NCI-H446 (cell line): ENCODE measurements around the gene PIPOX.
"Not testable (repeated sequence)": the region's sequence is repeated elsewhere in the genome, so short reads cannot be mapped to it uniquely, and the experiment has no call there.

Experiments
- DNase-seq, 2 experiments: peaks; one replicate each; lab custom pipeline; 2025; lab: John Stamatoyannopoulos, UW

Gene PIPOX

DNA sequence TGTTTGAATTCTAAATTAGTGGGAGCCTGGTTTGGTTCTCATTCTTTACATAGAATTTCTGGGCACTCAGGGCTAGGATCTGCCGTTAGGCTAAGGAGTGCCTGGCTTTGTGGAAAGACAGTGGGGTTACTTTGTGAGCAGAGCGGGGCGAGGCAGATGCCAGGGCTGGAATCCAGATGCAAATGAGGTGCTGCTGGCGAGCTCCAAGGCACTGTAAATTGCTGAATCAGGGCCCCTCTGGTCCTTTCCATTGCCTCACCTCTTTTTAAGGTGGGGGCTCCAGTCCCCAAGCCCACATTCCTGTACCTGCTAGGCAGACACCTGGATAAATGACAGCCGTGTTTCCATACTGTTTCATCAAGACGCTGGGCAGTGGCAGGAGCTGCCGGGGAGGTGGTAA is 33.8 kb downstream of the PIPOX start:
- no peak for DNase-seq

DNA sequence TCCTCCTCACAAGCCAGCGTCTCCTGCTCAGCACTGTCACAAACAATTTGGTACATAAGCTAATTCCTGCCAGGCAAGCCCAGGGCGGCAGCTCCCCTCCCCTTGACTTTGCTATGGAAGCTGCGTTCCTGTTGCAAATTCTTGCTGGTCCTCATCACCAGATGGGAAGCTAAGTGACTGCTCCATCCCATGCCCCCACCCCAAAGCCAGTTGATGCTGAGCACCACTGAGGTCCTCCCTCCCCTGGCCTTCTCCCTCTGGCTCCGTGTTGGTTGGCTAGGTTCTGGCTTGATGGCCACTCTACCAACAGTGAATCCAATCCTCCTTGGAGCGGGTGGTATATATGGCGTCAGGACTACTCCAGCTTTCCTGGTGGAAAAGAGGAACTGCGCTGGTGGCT is 34.4 kb downstream of the PIPOX start:
- no peak for DNase-seq

DNA sequence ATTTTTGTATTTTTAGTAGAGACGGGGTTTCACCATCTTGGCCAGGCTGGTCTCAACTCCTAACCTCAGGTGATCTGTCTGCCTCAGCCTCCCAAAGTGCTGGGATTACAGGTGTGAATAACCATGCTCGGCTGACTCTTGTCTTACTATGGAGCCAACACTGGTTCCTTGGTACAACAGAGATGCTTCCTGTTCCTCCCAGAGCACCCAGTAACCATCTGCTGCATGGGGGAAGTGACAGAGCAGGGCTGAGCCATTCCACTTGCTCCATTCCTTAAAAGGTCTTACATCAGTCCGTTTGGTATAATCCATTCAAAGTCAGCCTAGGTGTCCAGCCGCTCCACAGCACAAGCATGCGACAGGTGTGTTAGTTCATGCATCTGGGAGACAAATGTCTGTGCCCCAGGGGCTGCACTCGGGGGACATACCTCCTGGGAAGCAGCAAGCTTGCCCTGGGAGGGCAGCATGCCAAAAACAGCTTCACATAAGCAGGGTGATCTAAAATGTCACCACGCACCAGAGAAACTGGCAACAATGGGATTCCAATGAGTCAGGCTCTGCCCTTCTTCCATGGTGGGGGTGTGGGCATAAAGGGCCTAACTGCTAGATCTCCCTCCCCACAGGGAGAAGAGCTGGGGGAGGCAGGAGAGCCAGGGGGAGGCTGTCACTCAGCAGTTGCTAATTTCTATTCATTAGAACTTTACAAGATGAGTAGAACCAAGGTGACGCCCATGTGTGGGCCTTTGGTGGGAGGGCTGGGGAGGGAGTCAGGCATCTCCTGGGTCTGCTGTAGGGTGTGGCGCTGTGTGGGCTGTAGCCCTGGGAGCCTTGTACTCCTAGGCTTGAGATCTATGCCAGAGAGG is 35.5 kb downstream of the PIPOX start:
- no peak for DNase-seq

DNA sequence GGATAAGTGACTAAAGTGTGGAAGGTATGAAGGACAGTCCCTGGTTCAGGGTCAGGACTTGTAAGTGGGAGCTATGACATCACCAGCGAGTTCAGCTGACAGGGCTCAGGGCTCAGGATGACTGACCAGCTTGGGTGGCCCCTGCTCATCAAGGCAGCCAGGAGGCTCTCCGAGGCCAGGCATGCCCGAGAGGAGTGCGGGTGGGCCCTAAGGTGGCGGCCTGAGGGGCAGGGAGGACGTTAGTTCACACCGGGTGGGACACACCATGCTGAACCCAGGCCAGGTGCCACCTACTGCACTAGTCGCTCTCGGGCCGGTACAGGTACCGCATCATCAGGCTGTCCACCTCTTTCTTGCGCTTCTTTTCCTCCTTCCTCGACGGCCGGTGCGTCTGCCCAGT is 36.5 kb downstream of the PIPOX start:
- DNase-seq: no peak

DNA sequence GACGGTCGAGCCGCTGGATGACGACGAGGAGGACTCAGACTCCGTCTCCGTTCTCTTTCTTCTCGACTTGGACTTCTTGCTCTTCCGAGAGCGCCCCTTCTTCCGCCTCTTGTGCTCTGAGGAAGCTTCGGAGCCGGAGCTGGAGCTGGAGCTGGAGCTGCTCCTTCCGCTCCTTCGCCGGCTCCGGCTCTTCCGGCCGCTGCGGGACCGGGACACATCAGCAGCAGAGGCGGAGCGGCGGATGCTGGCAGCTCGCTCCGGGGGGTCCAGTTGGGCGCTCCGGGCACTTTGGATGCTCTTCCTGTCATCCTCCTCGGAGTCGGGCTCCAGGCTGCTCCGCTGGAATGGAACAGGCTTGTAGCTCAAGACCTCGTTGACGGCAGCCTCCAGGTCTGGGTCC is 36.9 kb downstream of the PIPOX start:
- DNase-seq: no peak

DNA sequence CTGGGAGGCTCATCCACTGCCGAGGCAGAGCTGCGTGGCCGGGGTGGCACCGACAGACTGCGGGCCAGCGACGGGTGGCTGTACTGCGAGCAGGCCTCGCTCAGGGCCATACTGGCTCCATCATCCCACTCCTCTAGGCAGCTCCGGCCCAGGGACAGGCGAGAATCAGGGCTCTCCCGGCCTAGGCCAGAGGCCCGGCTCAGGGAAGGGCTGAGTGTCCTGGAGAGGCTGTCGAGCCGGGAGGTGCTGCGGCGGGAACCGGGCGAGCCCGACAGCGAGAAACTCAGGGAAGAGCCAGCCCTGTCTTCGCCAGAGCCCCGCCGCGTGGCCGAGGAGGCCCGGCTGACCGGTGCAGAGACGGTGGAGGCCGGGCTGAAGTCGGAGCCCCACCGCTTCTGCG is 37.4 kb downstream of the PIPOX start:
- no peak for DNase-seq

DNA sequence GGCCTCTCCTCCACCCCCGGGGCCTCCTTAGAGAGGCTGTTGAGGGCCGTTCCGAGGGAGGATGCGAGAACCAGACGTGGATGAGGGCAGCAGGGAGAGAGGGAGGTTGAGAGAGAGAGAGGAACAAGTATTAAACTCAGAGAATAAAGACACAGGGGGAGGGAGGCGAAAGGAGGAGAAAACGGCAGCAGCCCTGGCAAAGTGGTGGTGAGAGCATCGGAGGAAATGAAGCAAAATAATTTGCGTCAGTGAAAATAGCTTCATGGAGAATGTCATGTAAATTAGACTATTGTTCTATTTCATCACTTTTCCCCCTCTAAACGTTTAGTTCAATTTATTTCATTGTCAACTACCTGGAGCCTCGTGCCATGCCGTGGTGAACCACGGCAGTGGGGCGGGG is 38.0 kb downstream of the PIPOX start:
- no peak for DNase-seq

DNA sequence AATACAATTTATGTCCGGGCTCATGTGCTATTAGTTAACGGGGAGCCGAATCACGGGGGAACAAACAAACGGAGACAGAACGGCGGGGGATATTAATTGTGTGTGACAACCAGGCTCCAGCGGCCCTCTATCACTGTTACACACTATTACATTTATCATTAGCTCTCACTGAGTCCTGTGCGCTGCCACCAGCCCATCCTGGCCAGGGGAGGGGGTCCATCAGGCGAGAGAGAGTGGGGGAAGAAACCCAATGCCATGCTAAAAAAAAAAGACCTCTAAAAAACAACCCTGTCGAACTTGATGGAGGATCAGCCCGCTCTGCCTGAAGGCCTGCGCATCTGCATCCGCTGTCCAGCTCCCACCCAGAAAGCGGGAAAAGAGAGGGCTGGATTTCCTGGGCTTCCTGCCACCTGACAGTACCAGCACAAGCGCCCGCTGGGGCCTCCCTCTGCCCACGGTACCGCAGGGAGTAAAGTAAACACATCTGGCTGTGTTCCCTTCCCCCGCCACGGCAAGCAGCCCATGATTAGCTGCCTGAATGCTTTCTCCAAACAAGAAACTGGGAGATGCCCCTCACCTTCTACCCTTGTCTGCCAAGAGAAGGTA is 41.7 kb downstream of the PIPOX start:
- DNase-seq: peak in 1 of 2 experiments; percentile 43

DNA sequence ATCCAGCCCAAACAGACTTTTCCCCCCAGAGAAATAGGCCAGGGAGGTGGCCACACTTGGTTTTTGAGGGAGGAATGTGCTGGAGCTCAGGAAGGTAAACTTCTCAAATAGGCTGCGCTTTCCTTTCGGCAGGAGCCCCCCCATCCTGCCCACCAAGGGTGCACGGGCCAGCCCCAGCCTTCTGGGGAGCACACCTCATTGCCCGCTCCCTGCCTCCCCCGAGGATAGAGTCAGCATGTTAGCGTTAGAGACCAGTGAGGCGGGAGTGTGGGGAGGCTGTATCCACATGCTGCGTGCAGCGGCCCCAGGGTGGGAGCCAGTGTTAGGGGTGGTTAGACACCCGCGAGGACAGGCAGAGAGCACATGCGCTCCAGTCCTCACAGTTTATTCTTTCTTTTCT is 42.3 kb downstream of the PIPOX start:
- no peak for DNase-seq

DNA sequence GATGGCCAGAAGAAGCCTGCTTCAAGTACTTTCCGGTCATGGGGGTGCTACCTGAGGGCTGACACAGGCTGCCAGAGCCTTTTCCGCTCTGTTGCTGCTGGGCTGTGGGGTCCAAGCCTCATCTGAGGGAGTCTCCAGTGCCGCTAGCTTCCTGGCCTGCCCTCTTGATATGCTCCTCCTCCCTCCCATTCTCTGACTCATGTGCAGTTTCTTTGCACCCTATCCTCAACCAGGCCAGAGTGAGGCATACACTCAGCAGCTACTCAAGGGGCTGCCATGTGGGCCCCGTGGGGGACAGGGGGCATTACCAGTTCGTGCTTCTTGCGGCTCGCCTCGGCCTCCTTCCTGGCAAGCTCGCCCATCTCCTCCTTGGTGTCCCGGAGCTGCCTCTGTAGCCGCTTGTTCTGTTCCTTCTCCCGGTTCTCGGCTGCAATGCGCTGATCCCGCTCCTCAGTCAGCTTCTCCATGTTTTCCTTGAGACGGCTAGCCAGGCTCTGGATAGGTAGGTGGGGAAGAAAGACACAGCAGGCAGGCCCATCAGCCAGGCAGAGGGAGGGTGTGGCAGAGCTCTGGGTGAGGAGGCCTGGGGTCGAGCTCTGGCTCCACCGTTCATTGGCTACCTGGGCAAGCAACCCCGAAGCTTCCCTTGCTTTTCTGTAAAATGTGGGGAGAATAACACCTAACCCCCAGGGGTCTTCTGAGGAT is 43.8 kb downstream of the PIPOX start:
- no peak for DNase-seq

DNA sequence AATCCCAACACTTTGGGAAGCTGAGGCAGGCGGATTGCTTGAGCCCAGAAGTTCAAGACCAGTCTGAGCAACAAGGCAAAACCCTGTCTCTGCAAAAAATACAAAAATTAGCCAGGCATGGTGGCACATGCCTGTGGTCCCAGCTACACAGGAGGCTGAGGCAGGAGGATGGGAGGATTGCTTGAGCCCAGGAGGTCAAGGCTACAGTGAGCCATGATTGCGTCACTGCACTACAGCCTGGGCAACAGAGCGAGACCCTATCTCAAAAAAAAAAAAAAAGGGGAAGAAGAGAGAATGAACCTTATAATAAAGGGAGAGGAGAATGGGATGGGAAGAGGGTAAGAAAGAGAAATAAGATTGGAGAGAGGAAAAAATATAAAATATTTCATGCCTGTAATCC is 45.8 kb downstream of the PIPOX start:
- DNase-seq: not testable (repeated sequence)

DNA sequence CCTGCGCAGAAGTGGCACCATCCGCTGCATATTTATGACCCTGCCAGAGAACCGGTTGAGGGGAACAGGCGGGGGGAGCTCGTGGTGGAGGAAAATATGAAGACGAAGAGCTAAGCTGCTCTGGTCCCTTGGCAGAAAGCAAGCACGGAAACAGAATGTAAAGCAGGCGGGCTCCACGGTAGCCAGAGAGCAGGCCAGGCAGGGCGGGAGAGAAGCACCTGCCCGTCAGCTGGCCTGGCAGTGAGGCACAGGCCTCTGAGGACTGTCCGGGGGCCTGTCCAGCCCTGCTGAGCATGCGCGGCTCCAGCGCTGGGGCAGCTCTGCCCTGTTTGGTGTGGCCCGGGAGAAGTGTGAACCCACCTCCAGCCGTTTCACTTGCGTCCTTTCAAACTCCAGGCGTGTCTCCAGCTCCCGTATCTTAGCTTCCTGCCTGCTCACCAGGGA is 46.7 kb downstream of the PIPOX start:
- DNase-seq: peak in 1 of 2 experiments; percentile 23

DNA sequence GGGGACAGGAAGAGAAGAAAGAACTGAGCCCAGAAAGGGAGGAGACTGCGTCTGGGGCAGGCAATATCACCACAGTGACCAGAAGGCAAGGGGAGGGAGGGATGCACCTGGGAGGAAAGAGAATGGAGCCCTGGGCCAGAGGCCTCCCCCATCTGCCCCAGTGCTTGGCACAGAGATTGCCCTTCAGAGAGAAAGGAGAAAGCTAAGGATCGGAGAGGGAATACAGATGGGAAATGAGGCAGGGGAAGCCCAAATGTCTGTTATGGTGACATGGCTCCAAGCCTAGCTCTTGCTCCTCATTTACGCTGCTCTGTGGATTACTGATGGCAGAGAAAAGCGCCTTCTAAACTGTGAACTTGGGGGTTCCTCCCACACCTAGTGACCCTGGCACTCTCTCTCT is 47.2 kb downstream of the PIPOX start:
- peak in 1 of 2 experiments; percentile 14 for DNase-seq

DNA sequence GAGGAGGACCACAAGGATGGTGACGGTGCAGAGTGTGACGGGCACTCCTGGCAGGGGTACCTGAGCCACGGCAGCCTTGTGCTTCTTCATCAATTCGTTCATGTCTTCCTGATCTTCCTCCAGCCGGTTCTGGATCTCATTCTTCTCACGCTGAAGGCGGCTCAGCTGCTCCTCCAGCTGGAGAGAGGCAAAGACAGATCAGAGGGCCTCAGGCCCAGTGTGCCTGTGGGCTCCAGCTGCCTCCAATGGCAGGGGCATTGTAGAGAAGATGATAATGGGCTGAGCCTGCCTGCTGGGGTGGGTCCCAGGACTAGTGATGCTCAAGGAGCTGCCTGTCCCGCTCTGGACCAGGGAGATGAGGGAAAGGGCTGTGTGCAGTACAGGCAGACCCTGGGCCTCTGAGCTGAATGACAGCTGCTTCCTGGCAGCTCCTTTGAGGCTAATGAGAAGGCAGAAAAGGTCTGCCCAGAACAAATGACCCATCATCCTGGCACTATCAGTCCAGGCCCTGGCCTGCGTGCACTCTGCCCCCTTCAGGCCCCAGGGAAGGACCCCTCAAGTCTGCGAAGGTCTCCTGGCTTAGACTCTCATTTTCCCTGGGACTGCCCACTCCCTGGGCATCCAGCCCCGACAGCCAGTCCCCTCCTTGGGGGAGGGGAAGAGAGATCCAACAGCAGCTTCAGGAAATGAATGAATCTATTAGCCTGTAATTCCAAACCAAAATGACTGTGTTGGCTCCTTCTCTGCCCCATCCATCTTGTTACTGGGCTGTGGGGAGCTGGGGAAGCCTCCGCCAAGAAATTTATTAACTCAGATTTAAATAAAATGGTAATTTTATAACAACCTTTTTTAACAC is 48.0 kb downstream of the PIPOX start:
- DNase-seq: peak in 1 of 2 experiments; percentile 17

DNA sequence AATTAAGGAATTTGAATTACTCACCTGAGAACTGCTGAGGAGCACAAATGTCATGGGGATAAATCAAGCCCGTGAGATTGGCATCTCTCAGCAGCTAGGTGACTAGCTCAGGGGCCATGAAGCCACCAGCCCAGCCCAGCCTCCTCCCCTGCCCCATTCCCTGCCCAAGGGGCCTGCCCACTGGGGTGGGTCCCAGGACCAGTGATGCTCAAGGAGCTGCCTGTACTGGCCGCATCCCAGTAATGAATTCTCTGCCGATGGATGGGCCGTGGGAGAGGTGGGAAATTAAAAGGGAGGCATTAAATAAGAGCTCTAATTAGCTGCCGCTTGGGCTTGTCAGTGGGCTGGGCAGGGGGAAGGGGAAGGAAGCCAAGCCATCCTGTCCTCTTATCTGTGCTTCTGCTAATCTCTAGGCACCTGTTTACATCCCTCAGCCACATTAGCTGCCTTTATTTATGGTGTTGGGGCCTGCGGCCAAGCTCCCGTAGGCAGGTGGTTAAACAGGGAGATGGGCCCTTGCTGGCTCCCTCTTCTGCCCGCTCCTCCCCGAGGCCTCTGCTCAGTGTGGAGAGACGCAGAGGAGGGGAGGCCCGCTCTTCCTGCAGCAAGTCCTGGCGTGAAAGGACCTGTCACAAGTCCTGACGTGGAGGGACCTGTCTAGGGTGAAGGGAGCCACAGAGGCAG is 48.8 kb downstream of the PIPOX start:
- DNase-seq: no peak

DNA sequence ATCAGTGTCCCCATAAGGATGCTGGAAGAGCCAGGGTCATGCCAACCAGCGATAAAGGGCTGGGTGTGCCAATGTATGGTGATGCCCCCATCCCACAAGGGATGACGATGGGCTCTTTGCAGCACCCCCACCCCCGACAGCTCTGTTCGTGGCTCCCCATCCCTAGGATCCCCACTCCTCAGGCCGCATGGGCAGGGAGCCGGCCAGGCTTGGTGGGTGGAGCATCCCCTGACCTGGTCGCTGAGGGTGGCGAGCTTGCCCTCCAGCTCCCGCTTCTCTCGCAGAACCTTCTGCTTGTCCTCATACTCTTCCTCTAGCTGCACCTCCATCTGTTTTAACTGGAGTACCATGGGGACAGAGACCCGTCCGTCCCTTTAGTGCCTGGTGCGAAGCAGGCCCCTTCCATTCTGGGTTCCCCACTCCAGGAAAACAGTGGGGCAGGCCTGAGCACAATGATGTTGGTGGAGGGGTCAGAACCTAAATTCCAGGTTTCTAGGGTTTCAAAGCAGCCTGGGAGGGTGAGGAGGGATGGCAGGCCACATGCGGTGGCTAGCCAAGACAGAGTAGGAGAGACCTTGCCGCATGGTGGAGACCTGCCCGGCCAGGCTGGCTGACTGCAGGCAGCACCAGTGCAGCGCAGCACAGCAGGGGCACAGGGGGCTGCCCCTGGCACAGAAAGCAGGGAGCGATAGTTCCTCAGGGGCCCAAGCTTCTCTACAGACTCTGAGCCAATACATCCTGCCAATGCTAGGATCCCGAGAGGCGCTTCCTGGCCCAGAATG is 50.3 kb downstream of the PIPOX start:
- DNase-seq: no peak

DNA sequence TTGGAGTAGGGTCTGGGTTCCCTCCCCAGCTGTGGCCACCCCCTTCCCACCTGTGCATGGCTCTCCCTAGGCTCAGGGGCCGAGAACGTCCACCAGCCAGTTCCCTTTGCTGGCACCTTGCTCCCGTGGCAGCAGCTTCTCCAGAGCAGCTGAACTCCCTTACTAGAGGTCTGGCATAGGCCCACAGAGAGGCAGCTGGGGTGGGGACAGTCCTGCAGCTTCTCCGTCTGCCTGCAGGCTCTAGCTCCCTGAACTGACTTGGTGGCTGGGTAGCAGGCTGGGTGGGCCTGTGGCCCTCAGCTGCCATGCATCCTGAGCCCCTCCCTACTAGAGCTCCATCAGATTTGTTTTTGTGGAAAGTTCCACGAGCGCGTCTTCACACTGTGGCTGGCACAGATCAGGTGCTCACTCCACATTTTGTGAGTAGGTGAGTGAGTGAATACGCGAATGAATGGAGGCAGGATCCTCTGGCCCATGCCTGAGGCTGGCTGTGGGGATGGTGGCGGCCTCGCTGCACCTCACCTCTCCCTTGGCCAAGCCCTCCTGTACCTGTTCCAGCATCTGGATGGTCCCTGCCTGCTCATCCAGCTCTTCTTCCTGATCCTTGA is 51.3 kb downstream of the PIPOX start:
- DNase-seq: no peak

DNA sequence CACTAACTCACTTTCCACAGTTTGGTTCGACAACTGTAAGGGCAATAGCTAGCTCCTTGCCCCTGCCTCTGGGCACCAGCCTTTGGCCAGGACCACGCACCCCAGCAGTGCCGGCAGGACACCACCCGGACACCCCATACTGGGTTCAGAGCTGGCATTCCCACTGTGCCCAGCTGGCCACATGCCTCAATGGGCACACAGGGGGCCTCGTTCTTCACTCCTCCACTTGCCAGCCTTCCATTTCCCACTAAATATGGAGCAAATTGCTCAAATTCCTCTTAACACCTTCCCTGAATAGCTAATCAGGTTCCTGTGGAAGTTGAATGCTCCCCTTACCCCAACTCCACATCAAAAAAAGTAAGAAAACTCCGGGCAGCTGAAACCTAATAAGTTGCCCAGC is 52.5 kb downstream of the PIPOX start:
- DNase-seq: no peak

DNA sequence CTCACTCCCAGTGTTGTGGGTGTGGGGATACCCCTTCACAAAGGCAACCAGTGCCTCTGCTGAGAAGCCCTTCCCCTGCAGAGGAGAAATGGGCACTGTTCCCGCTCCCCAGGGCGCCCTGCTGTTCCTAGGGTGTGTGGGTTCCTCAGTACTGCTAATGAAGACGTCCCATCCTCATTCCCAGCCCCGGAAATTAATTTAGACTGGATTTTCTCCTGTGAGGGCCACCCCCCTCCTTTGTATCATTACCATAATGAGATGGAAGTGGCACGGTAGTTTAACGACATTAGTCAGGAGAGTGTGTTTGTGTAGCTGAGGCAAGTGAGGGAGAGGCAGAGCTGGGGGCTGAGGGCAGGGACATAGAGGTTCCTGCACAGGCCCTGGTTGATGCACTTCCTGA is 53.2 kb downstream of the PIPOX start:
- DNase-seq: no peak

DNA sequence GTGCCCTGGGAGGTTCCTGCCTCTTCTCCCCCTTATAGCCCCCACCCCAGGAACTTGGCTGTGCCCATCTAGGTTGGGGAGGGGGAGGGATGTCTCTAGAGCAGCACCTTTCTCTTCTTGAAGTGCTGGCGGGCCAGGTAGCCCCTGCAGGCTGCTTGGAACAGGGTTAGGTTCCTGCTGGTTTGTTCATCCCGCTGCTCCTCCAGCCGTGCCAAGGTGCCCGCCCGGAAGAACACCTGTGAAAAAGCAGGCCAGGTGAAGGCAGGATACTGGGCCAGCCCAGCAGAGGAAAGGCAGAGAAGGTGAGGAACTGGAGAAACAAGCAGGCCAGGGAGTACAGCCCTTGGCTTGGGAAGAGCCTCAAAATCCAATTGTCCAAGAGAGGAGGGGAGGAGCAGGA is 56.6 kb downstream of the PIPOX start:
- DNase-seq: no peak
